DND-41 (cell line): ENCODE measurements around the gene IGSF6.

Experiments used
- CTCF ChIP-seq: IDR thresholded peaks from 2 replicates; pipeline ENCODE4 v1.5.1; 2012; ENCODE audit warnings: borderline replicate concordance, low read length, moderate library complexity, mild to moderate bottlenecking; ENCODE audit not compliant: poor library complexity, severe bottlenecking; ENCODE audit errors: extremely low read depth
- EZH2 ChIP-seq: IDR thresholded peaks from 3 replicates; pipeline ENCODE4 v1.6.1; 2012; ENCODE audit warnings: borderline replicate concordance, low read depth, mild to moderate bottlenecking, moderate library complexity, low read length, inconsistent platforms; ENCODE audit not compliant: severe bottlenecking

- no peak for TF ChIP-seq EZH2
- no peak for TF ChIP-seq CTCF
Observed at GRCh38 chr16:21654466-21654865, 2.1 kb upstream of the IGSF6 start.
